GM12873 (cell line): ENCODE data around the gene PRR36.

Experiments
- CTCF ChIP-seq: IDR thresholded peaks from 2 replicates; pipeline ENCODE4 v1.5.1; 2012; ENCODE audit warnings: low read depth, mild to moderate bottlenecking, moderate library complexity, low read length, control low read depth; ENCODE audit not compliant: insufficient read depth; ENCODE audit errors: missing control alignments

Gene PRR36

GRCh38 chr19:7822910-7823515, 51.2 kb downstream of the PRR36 start:
- no peak for TF ChIP-seq CTCF

- TF ChIP-seq CTCF = no peak
Observed at GRCh38 chr19:7820588-7820987, 53.6 kb downstream of the PRR36 start.

- no peak for TF ChIP-seq CTCF
Observed at GRCh38 chr19:7819337-7819736, 54.9 kb downstream of the PRR36 start.

GRCh38 chr19:7818806-7819205, 55.4 kb downstream of the PRR36 start:
- TF ChIP-seq CTCF = no peak
